Fibroblast of skin of right quadriceps (primary cell): ENCODE measurements around the gene MAD1L1.

Source experiments
- DNase-seq: peaks from one replicate; pipeline ENCODE4 v3.0.0-alpha.2; 2013

The MAD1L1 gene

DNA sequence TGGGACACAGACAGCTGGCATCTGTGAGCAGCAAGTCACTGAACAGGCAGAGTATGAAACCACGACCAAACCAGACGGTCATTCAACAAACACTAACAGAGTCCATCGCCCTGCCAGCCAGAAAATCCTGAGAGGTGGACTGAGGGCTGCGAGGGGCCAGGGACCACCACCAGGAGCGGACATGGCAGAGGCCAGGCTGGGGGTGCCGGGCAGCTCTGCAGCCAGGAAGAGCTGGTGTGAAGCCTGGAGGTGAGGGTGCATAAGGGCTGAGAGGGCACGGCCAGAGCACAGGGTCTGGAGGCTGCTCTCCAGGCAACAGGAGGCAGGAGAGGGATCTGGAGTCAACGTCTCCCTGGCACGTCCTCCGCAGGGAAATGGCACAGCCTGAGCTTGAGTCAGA lies 15.5 kb downstream of the MAD1L1 start:
- DNase-seq: no peak

DNA sequence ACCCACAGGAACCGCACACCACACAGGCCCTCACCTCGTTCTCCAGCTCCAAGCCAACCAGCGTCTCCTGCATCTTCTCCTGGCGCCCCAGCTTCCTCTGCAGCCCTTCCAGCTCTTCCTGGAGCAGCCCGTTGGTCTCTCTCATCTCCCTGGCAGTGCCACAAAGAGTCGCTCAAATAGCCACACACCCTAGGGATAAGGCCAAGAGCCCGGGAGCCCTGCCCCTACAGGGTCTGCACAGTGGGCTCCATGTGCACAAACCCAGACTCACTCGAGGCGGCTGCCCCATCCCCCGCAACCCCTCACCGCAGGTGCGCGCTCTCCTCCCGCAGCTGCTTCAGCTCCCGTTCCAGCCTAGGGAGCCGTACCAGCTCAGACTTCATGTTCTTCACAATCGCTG lies 16.9 kb downstream of the MAD1L1 start:
- DNase-seq: no peak

GRCh38 chr7:2214636-2215035 lies 18.1 kb downstream of the MAD1L1 start:
- no peak for DNase-seq

DNA sequence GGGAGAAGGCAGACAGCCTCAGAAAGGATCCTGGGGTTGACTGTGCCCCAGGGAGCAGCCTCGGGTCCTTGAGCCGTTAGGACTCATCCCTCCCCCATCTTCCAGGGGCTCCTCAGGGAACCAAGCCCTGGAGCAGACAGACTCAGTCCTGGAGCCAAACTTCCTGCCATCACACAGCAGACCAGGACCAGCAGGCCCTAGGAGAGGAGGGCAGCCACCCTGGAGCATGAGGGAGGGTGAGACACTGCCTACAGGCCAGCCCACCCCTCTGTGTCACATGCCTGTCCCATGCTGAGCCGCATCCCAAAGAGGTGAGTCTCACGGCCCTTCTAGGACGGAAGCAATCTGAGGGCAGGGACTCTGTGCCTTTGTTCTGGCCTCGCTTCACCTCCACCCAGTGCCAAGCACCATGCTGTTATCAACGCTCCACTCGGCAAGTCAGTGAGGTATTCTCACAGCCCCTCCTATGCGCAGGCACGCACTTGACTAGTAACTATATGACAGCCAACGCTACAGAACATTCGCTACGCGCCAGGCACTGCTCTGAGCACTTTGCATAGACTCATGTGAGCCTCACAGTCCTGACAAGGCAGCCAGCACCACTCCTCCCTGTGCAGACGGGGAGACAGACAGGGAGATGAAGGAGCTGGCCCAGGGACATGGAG lies 19.1 kb downstream of the MAD1L1 start:
- no peak for DNase-seq

DNA sequence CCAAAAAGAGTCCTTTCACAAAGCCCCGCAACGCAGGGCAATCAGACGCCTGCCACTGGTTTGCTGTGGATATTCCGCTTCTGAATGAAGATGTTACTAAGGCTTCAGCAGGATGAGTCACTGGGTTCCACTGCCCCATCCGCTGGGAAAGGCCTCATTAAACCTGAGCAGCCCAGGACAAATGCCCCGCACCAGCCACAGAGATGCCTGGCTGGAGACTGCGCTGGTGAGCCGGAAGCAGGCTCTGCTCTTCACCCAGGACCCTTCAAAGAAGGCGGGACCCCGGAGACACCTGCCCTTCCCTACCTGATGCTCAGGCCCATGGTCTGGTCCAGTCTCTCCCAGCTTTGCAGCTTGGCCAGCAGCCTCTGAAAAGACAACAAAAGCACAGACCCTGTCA lies 19.8 kb downstream of the MAD1L1 start:
- DNase-seq: no peak

DNA sequence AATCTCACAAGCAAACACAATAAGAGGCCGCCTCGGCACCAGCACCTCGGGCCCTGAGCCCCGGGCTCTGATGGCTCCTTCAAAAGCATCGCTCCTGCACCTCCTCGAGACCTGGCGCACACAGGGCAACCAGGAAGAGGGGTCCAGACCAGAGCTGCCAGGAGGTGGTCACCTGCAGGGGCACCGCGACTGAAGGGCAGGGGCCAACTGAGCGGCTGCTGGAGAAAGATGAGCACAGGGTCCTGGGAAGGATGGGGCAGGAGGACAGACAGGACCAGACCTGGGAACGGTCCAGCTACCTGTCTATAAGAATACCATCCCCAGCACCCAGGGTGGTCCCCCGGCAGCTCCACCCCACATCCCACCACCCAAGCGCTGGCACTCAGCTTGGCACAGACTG lies 20.8 kb downstream of the MAD1L1 start:
- DNase-seq: no peak

GRCh38 chr7:2211259-2211880 lies 21.4 kb downstream of the MAD1L1 start:
- no peak for DNase-seq

- DNase-seq: no peak
Measured at GRCh38 chr7:2210551-2211258, 22.0 kb downstream of the MAD1L1 start.

DNA sequence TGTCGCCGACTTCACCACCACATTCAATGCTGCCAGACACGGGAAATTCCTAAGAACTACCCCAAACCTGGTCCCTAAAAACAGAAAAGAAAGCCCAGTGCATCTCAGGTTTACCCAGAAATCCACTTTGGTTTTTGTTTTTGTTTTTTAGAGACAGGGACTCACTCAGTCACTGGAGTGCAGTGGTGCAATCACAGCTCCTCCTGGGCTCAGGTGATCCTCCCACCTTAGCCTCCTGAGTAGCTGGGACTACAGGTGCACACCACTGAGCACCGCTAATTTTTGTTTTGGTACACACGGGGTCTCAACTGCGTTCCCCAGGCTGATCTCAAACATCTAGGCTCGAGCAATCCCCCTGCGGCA lies 22.8 kb downstream of the MAD1L1 start:
- no peak for DNase-seq

DNA sequence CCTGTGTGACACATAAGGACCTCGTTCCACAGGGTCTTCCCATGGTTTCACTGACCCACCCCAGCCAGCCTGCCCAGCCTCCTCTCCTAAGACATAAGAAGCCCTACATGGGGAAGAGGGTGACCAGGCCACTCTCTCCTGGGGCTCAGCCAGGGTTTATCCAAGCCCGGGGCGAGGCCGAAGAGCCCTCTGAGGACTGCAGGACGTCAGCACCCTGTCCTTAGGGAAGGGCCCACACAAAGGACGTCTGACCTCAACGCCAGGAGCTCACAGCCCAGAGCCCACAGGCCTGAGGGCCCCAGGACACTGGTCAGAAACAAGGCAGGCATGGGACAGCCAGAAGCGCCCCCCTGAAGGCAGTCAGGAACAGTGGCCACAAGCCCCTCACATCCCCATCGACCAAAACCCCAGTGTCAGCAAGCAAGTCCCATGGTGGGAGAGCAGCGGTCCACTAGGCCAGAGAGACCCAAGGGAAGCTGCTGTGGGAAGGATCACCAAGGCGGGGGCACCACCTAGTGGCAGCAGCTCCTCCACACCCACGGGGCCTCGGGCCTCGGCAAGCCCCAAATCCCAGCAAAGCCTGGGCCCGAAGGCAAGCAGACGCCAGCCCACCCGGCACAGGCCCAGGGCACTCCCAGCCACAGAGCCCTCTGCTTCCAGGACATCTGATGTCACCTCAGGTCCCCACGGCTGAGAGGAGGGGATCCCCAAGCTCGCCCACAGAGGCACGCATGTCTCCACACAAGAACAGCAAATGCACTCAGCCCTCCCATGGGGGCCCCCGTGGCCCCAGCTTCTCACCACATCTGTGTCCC lies 23.4 kb downstream of the MAD1L1 start:
- DNase-seq: peak; percentile 71

- DNase-seq: no peak
Measured at GRCh38 chr7:2208712-2209111, 24.0 kb downstream of the MAD1L1 start.

GRCh38 chr7:2205036-2205780 lies 27.5 kb downstream of the MAD1L1 start:
- peak; percentile 14 for DNase-seq

GRCh38 chr7:2204446-2204845 lies 28.3 kb downstream of the MAD1L1 start:
- DNase-seq: no peak

DNA sequence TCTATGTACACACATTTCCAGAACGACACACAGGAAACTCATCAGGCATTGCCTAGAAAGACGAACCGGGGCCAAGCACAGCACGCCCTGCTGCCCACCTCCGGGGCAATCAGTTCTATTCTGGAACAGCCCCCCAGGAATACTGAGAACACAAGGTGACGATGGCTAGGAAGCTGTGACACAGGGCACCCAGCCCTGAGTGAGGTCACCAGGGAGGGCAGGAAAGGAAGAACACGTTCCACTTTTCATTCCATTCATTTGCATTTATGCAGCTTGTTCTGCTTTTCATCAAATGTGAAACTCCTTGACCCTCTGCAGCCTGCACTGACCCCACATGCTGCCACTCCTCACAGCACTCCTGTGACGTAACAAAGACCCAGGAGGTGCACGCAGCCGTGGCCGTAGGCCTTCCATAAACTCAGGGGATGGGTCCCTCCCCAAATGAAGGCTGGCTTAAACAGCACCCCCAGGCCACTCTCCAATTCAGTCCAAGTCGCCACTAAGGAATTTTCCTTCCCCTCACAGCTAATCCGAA lies 28.9 kb downstream of the MAD1L1 start:
- peak; percentile 14 for DNase-seq

GRCh38 chr7:2202901-2203765 lies 29.6 kb downstream of the MAD1L1 start:
- DNase-seq: no peak

- DNase-seq: no peak
Measured at GRCh38 chr7:2202361-2202761, 30.4 kb downstream of the MAD1L1 start.

- no peak for DNase-seq
Measured at GRCh38 chr7:2201686-2202360, 30.9 kb downstream of the MAD1L1 start.

DNA sequence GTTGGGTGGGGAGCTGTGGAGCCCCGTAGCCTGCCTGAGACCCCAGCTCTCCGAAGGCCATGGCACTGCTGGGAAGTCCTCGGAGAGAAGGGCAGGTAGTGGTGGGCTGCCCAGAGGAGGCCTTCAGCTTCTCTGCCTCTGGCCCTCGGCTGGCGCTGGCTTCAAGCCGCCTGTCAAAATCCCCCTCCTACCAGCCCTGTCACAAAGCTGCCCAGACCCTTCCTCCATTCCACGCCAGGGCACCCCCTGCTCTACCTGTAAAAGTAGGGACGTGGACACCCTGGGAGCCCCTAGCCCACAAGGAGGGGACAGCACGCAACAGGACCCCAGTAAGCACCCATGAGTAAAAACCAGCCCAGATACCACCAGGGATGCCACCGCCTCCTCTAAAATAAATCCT lies 31.6 kb downstream of the MAD1L1 start:
- DNase-seq: no peak

GRCh38 chr7:2200584-2200980 lies 32.2 kb downstream of the MAD1L1 start:
- no peak for DNase-seq

DNA sequence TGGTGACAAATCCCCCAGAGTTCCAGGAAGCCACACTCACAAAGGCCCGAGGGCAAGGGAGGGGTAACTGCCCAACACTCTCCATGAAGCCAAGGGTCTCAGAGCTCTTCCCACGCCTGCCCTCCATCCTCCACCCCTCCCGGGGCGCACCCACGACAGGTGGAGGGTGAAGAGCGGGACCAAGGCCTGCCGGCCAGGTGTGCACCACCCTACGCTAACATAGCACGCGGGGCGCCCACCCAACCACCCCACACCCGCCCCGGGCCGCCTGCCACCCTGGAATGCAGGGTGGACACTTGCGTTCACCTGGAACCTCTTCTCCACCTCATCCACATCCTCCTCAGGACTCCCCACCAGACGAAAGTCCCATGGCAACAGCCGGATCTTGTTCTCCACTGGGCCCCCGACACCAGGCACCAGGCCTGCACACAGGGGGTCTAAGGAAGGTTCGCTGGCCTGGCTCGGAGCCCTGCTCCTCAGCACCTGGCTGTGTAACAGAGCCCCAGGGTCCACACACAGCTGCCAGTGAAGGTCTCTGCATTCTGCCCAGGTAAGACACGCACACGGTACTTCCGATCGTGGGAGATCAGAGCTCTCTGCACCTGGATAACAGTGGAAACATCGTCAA lies 32.7 kb downstream of the MAD1L1 start:
- no peak for DNase-seq
